LNCaP clone FGC (cell line): ENCODE results near the gene SPRY1.

ENCODE experiments used
- DNase-seq: peaks from one replicate; pipeline ENCODE4 v3.0.0-alpha.2; 2011; ENCODE audit warnings: low read depth
- H3K4me3 ChIP-seq: 2 replicates; pipeline ENCODE4 v1.5.1; 2011; ENCODE audit warnings: mild to moderate bottlenecking, low read depth, low read length, control low read depth
- TF ChIP-seq, protein P1 (sequence below): IDR thresholded peaks from 2 replicates; pipeline ENCODE4 v1.5.1; 2012; ENCODE audit warnings: mild to moderate bottlenecking; ENCODE audit not compliant: control insufficient read depth, insufficient read depth; ENCODE audit errors: extremely low read depth

Gene SPRY1

GRCh38 chr4:123449780-123450179 lies 53.2 kb downstream of the SPRY1 start:
- no peak overlapping the region for H3K4me3 ChIP-seq
- DNase-seq, result no peak
- TF ChIP-seq, protein P1, sequence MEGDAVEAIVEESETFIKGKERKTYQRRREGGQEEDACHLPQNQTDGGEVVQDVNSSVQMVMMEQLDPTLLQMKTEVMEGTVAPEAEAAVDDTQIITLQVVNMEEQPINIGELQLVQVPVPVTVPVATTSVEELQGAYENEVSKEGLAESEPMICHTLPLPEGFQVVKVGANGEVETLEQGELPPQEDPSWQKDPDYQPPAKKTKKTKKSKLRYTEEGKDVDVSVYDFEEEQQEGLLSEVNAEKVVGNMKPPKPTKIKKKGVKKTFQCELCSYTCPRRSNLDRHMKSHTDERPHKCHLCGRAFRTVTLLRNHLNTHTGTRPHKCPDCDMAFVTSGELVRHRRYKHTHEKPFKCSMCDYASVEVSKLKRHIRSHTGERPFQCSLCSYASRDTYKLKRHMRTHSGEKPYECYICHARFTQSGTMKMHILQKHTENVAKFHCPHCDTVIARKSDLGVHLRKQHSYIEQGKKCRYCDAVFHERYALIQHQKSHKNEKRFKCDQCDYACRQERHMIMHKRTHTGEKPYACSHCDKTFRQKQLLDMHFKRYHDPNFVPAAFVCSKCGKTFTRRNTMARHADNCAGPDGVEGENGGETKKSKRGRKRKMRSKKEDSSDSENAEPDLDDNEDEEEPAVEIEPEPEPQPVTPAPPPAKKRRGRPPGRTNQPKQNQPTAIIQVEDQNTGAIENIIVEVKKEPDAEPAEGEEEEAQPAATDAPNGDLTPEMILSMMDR, result no peak

- TF ChIP-seq, protein P1, result no peak
- H3K4me3 ChIP-seq, result no peak overlapping the region
- no peak for DNase-seq
Measured at GRCh38 chr4:123450393-123450792, 53.8 kb downstream of the SPRY1 start.

- no peak overlapping the region for H3K4me3 ChIP-seq
- peak; percentile 60 for DNase-seq
- TF ChIP-seq, protein P1, result no peak
Measured at GRCh38 chr4:123452616-123453015, 56.0 kb downstream of the SPRY1 start.

DNA sequence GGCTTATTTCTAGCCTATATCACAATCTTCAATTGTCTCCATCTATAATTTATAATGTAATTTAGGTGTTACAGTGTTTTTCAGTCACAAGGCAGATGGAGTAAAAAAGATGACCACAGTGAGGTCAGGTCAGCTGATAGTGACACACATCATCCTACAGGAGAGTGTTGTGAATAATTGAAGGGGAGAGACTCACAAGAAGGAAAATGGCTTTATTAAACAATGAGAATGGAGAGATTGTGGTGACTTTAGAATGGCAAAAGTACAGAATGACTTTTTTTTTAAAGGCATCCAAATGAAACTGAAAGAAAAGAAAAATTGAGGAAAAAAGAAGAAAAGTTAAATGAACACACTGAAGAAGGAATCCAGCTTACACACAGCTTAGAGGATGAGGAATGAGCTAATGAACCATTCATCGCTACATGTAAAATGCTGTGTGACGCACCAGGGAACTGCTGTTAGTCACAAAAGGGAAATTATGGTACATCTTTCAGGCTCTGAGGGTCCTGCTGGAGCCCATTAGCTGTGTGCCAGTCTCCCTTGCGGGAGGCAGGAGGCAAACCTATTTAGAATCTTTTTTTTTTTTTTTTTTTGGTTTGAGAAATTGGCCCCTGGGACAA lies 56.6 kb downstream of the SPRY1 start:
- DNase-seq, result no peak
- TF ChIP-seq, protein P1, result no peak
- H3K4me3 ChIP-seq, result no peak overlapping the region
